Peyer's patch (tissue), 4 donors: ENCODE results near the gene SUPV3L1. TPM values are rescaled to one million over a fixed set of nuclear protein-coding genes. Genes with fewer than 3 reads are reported as not detected.

Experiments used
- DNase-seq, 3 donors: peaks; one replicate each; pipeline ENCODE4 v3.0.0-alpha.2; 2017 to 2019
- H3K27ac ChIP-seq, 4 donors: fragments of 200-600 bp; sonication (generic); one replicate each; pipeline ENCODE4 v1.5.1; 2016 to 2019
- H3K27me3 ChIP-seq, 2 donors: fragments of 200-600 bp; sonication (generic); one replicate each; pipeline ENCODE4 v1.5.1; 2019
- H3K36me3 ChIP-seq, 3 donors: fragments of 200-600 bp; sonication (generic); one replicate each; pipeline ENCODE4 v1.5.1; 2016 to 2019
- H3K4me1 ChIP-seq, 4 donors: fragments of 200-600 bp; sonication (generic); one replicate each; pipeline ENCODE4 v1.5.1; 2016 to 2019
- H3K4me3 ChIP-seq, 4 donors: fragments of 200-600 bp; sonication (generic); 1 replicate in 3 of 4; 2 replicates in 1 of 4; pipeline ENCODE4 v1.5.1; 2016 to 2019; ENCODE audit warnings: mild to moderate bottlenecking in 1 of 4
- H3K9me3 ChIP-seq, 4 donors: fragments of 200-600 bp; sonication (generic); one replicate each; pipeline ENCODE4 v1.5.1; 2016 to 2019; ENCODE audit warnings: mild to moderate bottlenecking in 1 of 4
- CTCF ChIP-seq, 6 experiments: fragments of 450-650 bp in 4 of 6; fragments of 200-600 bp in 2 of 6; sonication (generic) in 1 of 6; IDR thresholded peaks; one replicate each; pipeline ENCODE4 v1.5.1; 2017 to 2019; ENCODE audit warnings: antibody characterized with exemption in 6 of 6, mild to moderate bottlenecking in 3 of 6, moderate library complexity in 1 of 6
- POLR2A ChIP-seq, 2 donors: fragments of 450-650 bp; IDR thresholded peaks; one replicate each; pipeline ENCODE4 v1.5.1; 2017; ENCODE audit warnings: antibody characterized with exemption in 2 of 2, mild to moderate bottlenecking in 2 of 2, moderate library complexity in 2 of 2
- total RNA-seq, 4 donors: library from RNA; depleted of rRNA; stranded (reverse); fragments of >200 nt; gene quantifications; one replicate each; pipeline ENCODE4 v1.1.0, GENCODE V29; 2016

Gene SUPV3L1
- total RNA-seq, 4 donors from 2014 or later, result 20.5 to 50.3 (median 31.2) TPM

- Histone ChIP-seq H3K36me3 (peaks cover 0 to 36% (median 0%) of the 10 kb centered on the region in 3 donors), H3K4me3 (no peak overlapping the region), H3K9me3 (no peaks in the 10 kb centered on the region), H3K27me3 (no peaks in the 10 kb centered on the region), H3K4me1 (no peaks in the 10 kb centered on the region), H3K27ac (no peak overlapping the region)
- TF ChIP-seq POLR2A (IDR thresholded peaks at IDR 0.05), result no peak
- TF ChIP-seq CTCF (IDR thresholded peaks at IDR 0.05), result no peak
- DNase-seq, result no peak
Measured at GRCh38 chr10:69240455-69240854, 60.4 kb downstream of the SUPV3L1 start.

GRCh38 chr10:69241575-69241974, 61.5 kb downstream of the SUPV3L1 start:
- Histone ChIP-seq H3K27ac (no peak overlapping the region), H3K4me3 (no peak overlapping the region), H3K9me3 (no peaks in the 10 kb centered on the region), H3K36me3 (peaks cover 0 to 42% (median 0%) of the 10 kb centered on the region in 3 donors), H3K27me3 (no peaks in the 10 kb centered on the region), H3K4me1 (no peaks in the 10 kb centered on the region)
- DNase-seq, result no peak
- no peak for TF ChIP-seq POLR2A (IDR thresholded peaks at IDR 0.05)
- no peak for TF ChIP-seq CTCF (IDR thresholded peaks at IDR 0.05)

- TF ChIP-seq CTCF (IDR thresholded peaks at IDR 0.05), result no peak
- TF ChIP-seq POLR2A (IDR thresholded peaks at IDR 0.05), result no peak
- H3K4me1 ChIP-seq, result no peaks in the 10 kb centered on the region
- H3K27me3 ChIP-seq, result no peaks in the 10 kb centered on the region
- no peak for DNase-seq
- no peak overlapping the region for H3K4me3 ChIP-seq
- H3K9me3 ChIP-seq, result no peaks in the 10 kb centered on the region
- peaks cover 0 to 46% (median 0%) of the 10 kb centered on the region in 3 donors for H3K36me3 ChIP-seq
- no peak overlapping the region for H3K27ac ChIP-seq
Measured at GRCh38 chr10:69242040-69242851, 62.2 kb downstream of the SUPV3L1 start.

GRCh38 chr10:69242852-69243212, 62.8 kb downstream of the SUPV3L1 start:
- Histone ChIP-seq H3K27ac (no peak overlapping the region), H3K27me3 (no peaks in the 10 kb centered on the region), H3K9me3 (no peaks in the 10 kb centered on the region), H3K4me1 (no peaks in the 10 kb centered on the region), H3K4me3 (no peak overlapping the region), H3K36me3 (peaks cover 0 to 52% (median 0%) of the 10 kb centered on the region in 3 donors)
- TF ChIP-seq CTCF (IDR thresholded peaks at IDR 0.05), result no peak
- no peak for TF ChIP-seq POLR2A (IDR thresholded peaks at IDR 0.05)
- no peak for DNase-seq

GRCh38 chr10:69243817-69244216, 63.8 kb downstream of the SUPV3L1 start:
- Histone ChIP-seq H3K36me3 (peaks cover 0 to 56% (median 0%) of the 10 kb centered on the region in 3 donors), H3K27me3 (no peaks in the 10 kb centered on the region), H3K4me3 (no peak overlapping the region), H3K4me1 (no peaks in the 10 kb centered on the region), H3K27ac (no peak overlapping the region), H3K9me3 (no peaks in the 10 kb centered on the region)
- no peak for TF ChIP-seq POLR2A (IDR thresholded peaks at IDR 0.05)
- TF ChIP-seq CTCF (IDR thresholded peaks at IDR 0.05), result no peak
- no peak for DNase-seq
